Thyroid gland (tissue), 4 donors: ENCODE data around the gene LHFPL2.

Source experiments
- POLR2A ChIP-seq, 2 donors: fragments of 450-650 bp; IDR thresholded peaks; one replicate each; pipeline ENCODE4 v1.6.1; 2017; ENCODE audit warnings: antibody characterized with exemption in 2 of 2, mild to moderate bottlenecking in 2 of 2, moderate library complexity in 1 of 2
- TF ChIP-seq, protein P1 (sequence below), 6 experiments: fragments of 200-600 bp in 3 of 6; fragments of 450-650 bp in 3 of 6; sonication (generic) in 3 of 6; IDR thresholded peaks; one replicate each; pipeline ENCODE4 v1.5.1; 2016 to 2019; ENCODE audit warnings: antibody characterized with exemption in 6 of 6, mild to moderate bottlenecking in 2 of 6, inconsistent platforms in 1 of 6, moderate library complexity in 1 of 6

DNA sequence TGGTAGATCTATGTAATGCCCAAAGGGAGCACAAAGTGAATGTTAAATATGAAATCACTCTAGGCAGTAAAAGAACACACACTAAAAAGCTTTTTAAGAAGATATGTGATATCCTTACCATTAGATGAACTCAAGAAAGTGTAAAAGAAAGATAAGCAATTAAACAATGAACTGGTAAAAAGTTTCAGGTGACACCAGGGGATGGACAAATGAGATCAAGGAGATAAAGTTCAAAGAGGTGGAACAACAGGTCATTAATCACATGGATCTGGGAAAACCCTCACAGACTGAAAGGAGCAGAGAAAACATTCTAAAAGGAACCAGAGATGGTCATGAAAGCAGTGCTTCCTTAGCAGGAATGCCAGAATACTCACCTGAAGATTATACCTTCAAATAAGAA, 40.7 kb downstream of the LHFPL2 start:
- TF ChIP-seq, protein P1, sequence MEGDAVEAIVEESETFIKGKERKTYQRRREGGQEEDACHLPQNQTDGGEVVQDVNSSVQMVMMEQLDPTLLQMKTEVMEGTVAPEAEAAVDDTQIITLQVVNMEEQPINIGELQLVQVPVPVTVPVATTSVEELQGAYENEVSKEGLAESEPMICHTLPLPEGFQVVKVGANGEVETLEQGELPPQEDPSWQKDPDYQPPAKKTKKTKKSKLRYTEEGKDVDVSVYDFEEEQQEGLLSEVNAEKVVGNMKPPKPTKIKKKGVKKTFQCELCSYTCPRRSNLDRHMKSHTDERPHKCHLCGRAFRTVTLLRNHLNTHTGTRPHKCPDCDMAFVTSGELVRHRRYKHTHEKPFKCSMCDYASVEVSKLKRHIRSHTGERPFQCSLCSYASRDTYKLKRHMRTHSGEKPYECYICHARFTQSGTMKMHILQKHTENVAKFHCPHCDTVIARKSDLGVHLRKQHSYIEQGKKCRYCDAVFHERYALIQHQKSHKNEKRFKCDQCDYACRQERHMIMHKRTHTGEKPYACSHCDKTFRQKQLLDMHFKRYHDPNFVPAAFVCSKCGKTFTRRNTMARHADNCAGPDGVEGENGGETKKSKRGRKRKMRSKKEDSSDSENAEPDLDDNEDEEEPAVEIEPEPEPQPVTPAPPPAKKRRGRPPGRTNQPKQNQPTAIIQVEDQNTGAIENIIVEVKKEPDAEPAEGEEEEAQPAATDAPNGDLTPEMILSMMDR (IDR thresholded peaks at IDR 0.05), result no peak
- no peak for TF ChIP-seq POLR2A (IDR thresholded peaks at IDR 0.05)
